Measurements from ENCODE around the gene OTUD5.

GRCh38 chrX:48983081-48983480 lies 25.7 kb upstream of the OTUD5 start:
- TF ChIP-seq CTCF (IDR thresholded peaks at IDR 0.05) (no peak), POLR2A (IDR thresholded peaks at IDR 0.05) (no peak), POLR2AphosphoS5 (IDR thresholded peaks at IDR 0.05) (no peak)
